Hepatocyte (in vitro differentiated cells): ENCODE results near the gene REEP5. TPM values are rescaled to one million over a fixed set of nuclear protein-coding genes. Genes with fewer than 3 reads are reported as not detected.

Source experiments
- DNase-seq: peaks from one replicate; pipeline ENCODE4 v3.0.0-alpha.2; 2016; ENCODE audit warnings: low spot score
- H2AFZ ChIP-seq: fragments of 200-600 bp; sonication (generic); 2 replicates; pipeline ENCODE4 v1.6.0; 2016; ENCODE audit warnings: antibody characterized with exemption, mild to moderate bottlenecking
- H3K27ac ChIP-seq: fragments of 200-600 bp; sonication (generic); 2 replicates; pipeline ENCODE4 v1.5.1; 2016; ENCODE audit warnings: mild to moderate bottlenecking
- H3K27me3 ChIP-seq: fragments of 200-600 bp; sonication (generic); 2 replicates; pipeline ENCODE4 v1.6.1; 2016
- H3K36me3 ChIP-seq: fragments of 200-600 bp; sonication (generic); replicated peaks from 2 replicates; pipeline ENCODE4 v1.5.1; 2016; ENCODE audit warnings: low read depth; ENCODE audit not compliant: insufficient read depth
- H3K4me1 ChIP-seq: fragments of 200-600 bp; sonication (generic); 2 replicates; pipeline ENCODE4 v1.5.1; 2016; ENCODE audit warnings: mild to moderate bottlenecking, moderate library complexity; ENCODE audit not compliant: insufficient read depth
- H3K4me2 ChIP-seq: fragments of 200-600 bp; sonication (generic); 2 replicates; pipeline ENCODE4 v1.6.0; 2016
- H3K4me3 ChIP-seq: fragments of 200-600 bp; sonication (generic); 2 replicates; pipeline ENCODE4 v1.5.1; 2016; ENCODE audit warnings: mild to moderate bottlenecking
- H3K79me2 ChIP-seq: fragments of 200-600 bp; sonication (generic); 2 replicates; pipeline ENCODE4 v1.6.0; 2017; ENCODE audit warnings: mild to moderate bottlenecking
- H3K9me2 ChIP-seq: fragments of 200-600 bp; sonication (generic); replicated peaks from 2 replicates; pipeline ENCODE4 v1.6.0; 2017; ENCODE audit warnings: mild to moderate bottlenecking; ENCODE audit not compliant: insufficient read depth
- H3K9me3 ChIP-seq: fragments of 200-600 bp; sonication (generic); 2 replicates; pipeline ENCODE4 v1.5.1; 2016; ENCODE audit warnings: low read depth, mild to moderate bottlenecking
- H4K20me1 ChIP-seq: fragments of 200-600 bp; sonication (generic); 2 replicates; pipeline ENCODE4 v1.6.0; 2016; ENCODE audit warnings: mild to moderate bottlenecking; ENCODE audit not compliant: insufficient read depth, poor library complexity, severe bottlenecking
- CTCF ChIP-seq: fragments of 200-600 bp; sonication (generic); IDR thresholded peaks from 2 replicates; pipeline ENCODE4 v1.5.1; 2016; ENCODE audit warnings: antibody characterized with exemption, mild to moderate bottlenecking; ENCODE audit not compliant: poor library complexity
- EZH2 ChIP-seq: fragments of 200-600 bp; sonication (generic); IDR thresholded peaks from 2 replicates; pipeline ENCODE4 v1.6.1; 2016; ENCODE audit warnings: antibody characterized with exemption, mild to moderate bottlenecking, borderline replicate concordance
- EZH2phosphoT487 ChIP-seq: fragments of 200-600 bp; sonication (generic); IDR thresholded peaks from one replicate; pipeline ENCODE4 v1.6.1; 2018; ENCODE audit warnings: antibody characterized with exemption, mild to moderate bottlenecking, low read depth, moderate library complexity; ENCODE audit not compliant: unreplicated experiment, severe bottlenecking
- WGBS: methylation state at CpG from one replicate; pipeline ENCODE4 v1.1.6; 2016; ENCODE audit warnings: low lambda C conversion rate; ENCODE audit errors: missing lambda C conversion rate; 5-methylcytosine and 5-hydroxymethylcytosine counted together
- polyA plus RNA-seq: library from polyadenylated mRNA; unstranded; fragments of >200 nt; fragmentation: Nextera tagmentation; extraction: Ambion mirVana; gene quantifications from 2 replicates; pipeline ENCODE4 v1.2.1, GENCODE V29; 2016
- total RNA-seq: library from RNA; depleted of rRNA; stranded (reverse); fragments of >200 nt; gene quantifications from 2 replicates; pipeline ENCODE4 v1.2.3, GENCODE V29; 2014

The REEP5 gene
- total and polyA plus RNA-seq, 2 experiments from 2014 or later: 57.3 to 208 TPM

- H3K4me1 ChIP-seq: no peaks in the 10 kb centered on the region
- no peaks in the 10 kb centered on the region for H3K9me3 ChIP-seq
- H3K79me2 ChIP-seq: no peaks in the 10 kb centered on the region
- H3K36me3 ChIP-seq: no peaks in the 10 kb centered on the region
- WGBS: 67% methylated on average over 1 of the region's 1 CpG
- H3K27ac ChIP-seq: no peak overlapping the region
- no peak overlapping the region for H2AFZ ChIP-seq
- H3K27me3 ChIP-seq: no peaks in the 10 kb centered on the region
- H3K9me2 ChIP-seq: no peaks in the 10 kb centered on the region
- no peak for DNase-seq
- no peak overlapping the region for H3K4me3 ChIP-seq
- no peaks in the 10 kb centered on the region for H4K20me1 ChIP-seq
- no peak overlapping the region for H3K4me2 ChIP-seq
- no peak for TF ChIP-seq CTCF
- TF ChIP-seq EZH2: no peak
- TF ChIP-seq EZH2phosphoT487: peak; percentile 40
Observed at GRCh38 chr5:112933651-112934365, 11.8 kb upstream of the REEP5 start.

- Histone ChIP-seq H3K79me2 (no peaks in the 10 kb centered on the region), H3K9me2 (no peaks in the 10 kb centered on the region), H3K9me3 (no peaks in the 10 kb centered on the region), H2AFZ (no peak overlapping the region), H4K20me1 (no peaks in the 10 kb centered on the region), H3K4me3 (no peak overlapping the region), H3K4me2 (no peak overlapping the region), H3K27me3 (no peaks in the 10 kb centered on the region), H3K4me1 (no peaks in the 10 kb centered on the region), H3K36me3 (no peaks in the 10 kb centered on the region), H3K27ac (no peak overlapping the region)
- WGBS: 87% methylated on average over 1 of the region's 1 CpG
- TF ChIP-seq EZH2phosphoT487 (no peak), EZH2 (no peak), CTCF (no peak)
- DNase-seq: no peak
Observed at GRCh38 chr5:112933105-112933504, 11.1 kb upstream of the REEP5 start.

- WGBS: 78% methylated on average over 2 of the region's 2 CpGs
- no peak overlapping the region for H3K4me3 ChIP-seq
- no peak for TF ChIP-seq EZH2
- TF ChIP-seq CTCF: no peak
- TF ChIP-seq EZH2phosphoT487: no peak
- H3K4me2 ChIP-seq: no peak overlapping the region
- H2AFZ ChIP-seq: no peak overlapping the region
- no peaks in the 10 kb centered on the region for H4K20me1 ChIP-seq
- H3K36me3 ChIP-seq: no peaks in the 10 kb centered on the region
- H3K79me2 ChIP-seq: no peaks in the 10 kb centered on the region
- no peaks in the 10 kb centered on the region for H3K4me1 ChIP-seq
- no peaks in the 10 kb centered on the region for H3K9me3 ChIP-seq
- H3K27ac ChIP-seq: no peak overlapping the region
- H3K27me3 ChIP-seq: no peaks in the 10 kb centered on the region
- H3K9me2 ChIP-seq: no peaks in the 10 kb centered on the region
- DNase-seq: no peak
Observed at GRCh38 chr5:112931473-112931872, 9.4 kb upstream of the REEP5 start.
